HG03196 (cell line): ENCODE measurements around the gene VNN1.

ENCODE experiments used
- ATAC-seq: cut with Tn5 transposase; IDR thresholded peaks from one replicate; pipeline ENCODE4 v1.9.1; 2021; ENCODE audit not compliant: unreplicated experiment

Gene VNN1, protein sequence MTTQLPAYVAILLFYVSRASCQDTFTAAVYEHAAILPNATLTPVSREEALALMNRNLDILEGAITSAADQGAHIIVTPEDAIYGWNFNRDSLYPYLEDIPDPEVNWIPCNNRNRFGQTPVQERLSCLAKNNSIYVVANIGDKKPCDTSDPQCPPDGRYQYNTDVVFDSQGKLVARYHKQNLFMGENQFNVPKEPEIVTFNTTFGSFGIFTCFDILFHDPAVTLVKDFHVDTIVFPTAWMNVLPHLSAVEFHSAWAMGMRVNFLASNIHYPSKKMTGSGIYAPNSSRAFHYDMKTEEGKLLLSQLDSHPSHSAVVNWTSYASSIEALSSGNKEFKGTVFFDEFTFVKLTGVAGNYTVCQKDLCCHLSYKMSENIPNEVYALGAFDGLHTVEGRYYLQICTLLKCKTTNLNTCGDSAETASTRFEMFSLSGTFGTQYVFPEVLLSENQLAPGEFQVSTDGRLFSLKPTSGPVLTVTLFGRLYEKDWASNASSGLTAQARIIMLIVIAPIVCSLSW

DNA sequence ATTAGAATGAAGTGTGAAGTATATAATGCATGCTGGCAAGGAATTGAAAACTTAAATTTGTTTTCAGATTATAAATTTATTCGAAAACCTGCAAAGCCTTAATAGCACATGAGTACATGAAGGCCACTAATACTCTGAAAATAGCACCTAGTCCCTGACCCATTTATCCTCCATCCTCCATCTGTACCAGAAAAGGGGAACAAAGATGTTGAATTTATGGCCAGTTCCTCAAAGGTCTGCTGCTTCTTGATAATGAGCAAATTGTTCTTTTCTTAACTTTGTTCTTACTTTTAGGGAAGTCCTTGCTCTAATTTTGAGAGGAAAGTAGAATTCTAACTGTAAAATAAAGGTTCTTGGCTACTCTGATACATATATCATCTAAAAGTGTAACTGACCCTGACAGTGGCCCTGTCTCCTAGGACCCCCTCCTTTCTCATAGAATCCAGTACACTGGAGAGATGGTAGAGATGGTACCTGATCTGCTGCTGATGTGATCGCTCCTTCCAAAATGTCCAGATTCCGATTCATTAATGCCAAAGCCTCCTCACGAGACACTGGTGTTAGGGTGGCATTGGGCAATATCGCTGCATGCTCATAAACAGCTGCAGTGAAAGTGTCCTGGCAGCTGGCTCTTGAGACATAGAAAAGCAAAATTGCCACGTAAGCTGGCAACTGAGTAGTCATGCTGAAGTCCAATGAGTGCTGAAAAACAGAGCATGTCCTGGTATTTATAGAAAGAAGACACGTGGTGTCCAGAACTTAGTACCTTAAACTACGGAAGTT, at the start of gene VNN1:
Gene VNN1 (minus strand): TSS at position 704 of the 783 bp plus-strand sequence. CDS start 20 bp downstream, at position 684.
- ATAC-seq = peak; percentile 57

DNA sequence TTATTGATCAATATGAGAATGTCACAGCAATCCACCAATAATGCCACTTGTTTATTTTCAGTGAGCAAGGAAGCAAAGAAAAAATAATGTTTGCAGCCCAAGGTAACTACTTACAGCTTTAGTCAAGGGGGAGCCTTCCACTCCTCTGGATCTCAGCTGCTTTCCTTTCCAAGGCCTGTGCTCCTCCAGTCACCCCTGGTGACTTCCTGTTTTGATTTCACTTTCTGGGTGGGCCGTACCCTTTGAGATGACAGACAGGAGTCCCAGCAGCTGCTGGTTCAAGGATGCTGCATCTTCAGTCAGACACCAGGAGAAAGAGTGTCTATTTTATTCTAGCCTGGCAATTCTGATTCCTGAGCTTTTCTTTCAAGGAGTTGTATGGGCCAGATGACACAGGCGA, 49.4 kb upstream of the VNN1 start:
- peak; percentile 94 for ATAC-seq

DNA sequence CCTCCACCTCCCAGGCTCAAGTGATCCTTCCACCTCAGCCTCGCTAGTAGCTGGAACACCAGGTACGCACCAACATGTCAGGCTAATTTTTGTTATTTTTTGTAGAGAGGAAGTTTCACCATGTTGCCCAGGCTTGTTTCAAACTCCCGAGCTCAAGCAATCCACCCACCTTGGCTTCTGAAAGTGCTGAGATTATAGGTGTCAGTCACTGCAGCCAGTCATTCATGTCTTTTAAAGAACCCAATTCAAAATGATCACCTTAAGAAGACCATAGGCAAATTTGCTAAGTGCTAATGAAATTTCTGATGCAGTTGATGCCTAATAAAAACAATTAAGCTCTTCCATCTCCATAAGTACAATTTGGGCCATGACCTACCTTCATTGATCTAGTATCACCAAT, 46.4 kb upstream of the VNN1 start:
- peak; percentile 33 for ATAC-seq

DNA sequence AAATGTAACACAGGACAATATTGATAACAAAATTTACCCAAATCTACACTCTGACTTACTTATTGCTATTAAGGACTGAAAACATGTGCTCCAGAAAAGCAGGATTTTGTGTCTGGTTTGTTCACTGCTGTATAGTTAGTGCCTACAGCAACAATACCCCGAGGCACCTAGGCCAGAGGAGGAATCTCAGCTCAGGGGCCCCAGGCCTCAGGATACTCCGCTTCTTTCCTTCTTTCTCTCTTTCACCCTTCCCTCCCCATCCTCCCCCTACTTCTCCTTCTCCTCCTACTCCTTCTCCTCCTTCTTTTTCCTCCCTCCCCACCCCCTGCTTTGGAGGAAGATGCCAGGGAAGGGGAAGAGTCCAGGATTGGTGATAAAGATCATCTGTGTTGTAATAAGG, 44.8 kb upstream of the VNN1 start:
- no peak for ATAC-seq

DNA sequence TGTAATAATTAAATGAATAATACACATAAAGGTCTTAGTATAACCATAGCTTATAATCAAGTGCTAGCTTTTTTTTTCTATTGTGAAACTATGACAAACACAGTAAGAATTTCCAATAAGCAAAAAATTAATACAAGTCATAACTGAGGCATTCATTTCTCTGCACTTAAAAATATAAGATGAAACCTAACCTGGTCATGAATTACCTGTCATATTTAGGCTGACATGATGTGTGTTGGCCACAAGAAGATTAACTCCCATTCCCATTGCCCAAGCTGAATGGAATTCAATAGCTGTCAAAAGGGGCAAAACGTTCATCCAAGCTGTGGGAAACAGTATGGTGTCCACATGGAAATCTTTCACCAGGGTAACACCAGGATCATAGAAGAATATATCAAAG, 38.4 kb upstream of the VNN1 start:
- ATAC-seq = no peak

DNA sequence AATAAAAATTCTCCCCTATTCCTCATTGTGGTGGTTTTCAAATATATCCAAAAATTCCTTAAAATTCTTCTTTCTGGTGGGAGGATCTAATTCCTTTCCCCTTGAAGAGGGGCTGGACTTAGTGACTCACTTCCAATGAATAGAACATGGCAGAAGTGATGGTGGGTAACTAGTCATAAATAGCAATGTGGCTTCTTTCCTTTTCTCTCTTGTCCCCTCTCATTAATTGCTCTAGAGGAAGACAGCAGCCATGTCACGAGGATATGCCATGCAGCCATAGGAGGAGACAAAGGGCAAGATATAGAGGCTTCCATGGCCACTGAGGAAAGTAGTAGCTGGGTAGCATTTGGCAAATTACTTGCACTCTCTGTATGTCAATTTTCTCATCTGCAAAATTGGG, 38.0 kb upstream of the VNN1 start:
- ATAC-seq = no peak

DNA sequence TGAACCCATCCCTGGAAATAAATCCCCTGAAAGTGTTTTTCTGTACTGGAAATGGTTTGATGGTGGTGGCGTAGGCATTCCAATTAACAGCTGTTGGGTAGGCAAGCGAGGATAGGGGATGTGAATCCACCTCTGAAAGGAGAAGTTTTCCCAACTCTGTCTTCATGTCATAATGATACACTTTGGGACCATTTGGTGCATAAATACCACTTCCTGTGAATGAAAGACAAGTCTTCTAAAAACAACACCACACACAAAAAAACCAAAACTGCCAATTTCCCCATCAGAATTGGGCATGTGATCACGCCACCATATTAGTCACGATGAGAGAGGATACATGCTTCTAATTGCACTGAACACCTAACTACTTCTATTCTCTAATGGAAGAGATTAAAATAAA, 37.5 kb upstream of the VNN1 start:
- ATAC-seq = peak; percentile 41

DNA sequence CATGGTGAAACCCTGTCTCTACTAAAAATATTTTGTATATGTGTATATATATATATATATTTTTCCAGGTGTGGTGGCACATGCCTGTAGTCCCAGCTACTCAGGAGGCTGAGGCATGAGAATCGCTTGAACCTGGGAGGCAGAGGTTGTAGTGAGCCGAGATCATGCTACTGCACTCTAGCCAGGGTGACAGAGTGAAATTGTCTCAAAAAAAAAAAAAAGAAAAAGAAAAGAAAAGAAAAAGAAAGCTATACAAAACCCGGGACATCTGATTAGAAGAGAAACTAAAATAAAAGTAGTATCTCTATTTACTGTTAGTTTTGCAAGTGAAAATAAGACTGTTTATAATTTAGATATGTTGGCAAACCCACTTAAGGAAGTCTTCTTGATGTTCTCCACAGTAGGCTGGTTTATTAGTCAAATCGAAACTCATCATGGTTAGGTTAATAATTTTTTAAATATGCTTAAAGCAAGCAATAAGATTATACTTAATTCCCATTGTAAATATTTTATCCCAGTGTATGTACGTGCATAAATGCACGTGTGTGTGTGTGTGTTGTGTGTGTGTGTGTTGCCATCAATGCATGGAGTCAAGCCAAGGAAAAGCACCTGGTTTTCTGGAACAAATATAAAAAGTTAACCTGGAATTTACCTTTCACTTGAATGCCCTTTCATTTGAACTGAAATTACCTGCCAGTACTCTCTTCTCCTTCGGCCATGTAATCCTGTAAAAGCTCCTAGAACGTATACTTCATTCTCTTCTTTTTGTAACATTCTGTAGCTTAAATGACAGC, 36.8 kb upstream of the VNN1 start:
- ATAC-seq = peak; percentile 86

DNA sequence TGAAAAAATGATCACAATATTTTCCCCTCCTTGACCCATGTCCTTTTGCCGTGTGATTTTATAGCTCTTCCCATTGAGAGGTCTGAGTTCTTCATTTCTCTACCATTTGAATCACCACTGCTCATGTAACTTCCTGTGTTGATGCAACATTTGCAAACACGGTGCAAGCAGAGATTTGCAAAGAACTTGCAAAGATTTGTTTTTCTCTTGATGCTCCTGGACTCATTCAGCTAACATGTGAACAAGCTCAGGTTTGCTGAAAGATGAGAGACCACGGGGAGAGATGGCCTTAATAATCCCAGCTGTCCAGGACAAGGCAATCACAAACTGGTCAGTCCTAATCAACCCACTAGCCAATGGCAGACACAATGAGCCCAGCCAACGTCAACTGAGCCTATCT, 35.3 kb upstream of the VNN1 start:
- no peak for ATAC-seq

DNA sequence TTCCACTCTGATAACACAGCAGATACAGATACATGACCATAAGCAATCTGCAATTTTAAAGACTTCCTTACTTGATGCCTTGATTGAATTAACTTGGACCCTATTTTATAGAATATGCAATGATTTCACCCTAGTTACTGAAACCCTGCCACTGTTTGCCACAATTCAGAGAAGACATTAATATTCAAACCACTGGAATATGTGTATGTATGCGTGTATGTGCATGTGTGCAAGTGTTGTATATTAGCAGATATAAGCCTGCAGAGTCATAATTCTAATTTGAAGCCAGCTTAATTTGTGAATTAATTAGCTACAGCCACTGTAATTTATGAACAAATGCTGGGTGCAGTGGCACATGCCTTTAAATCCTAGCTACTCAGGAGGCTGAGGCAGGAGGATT, 34.6 kb upstream of the VNN1 start:
- no peak for ATAC-seq

DNA sequence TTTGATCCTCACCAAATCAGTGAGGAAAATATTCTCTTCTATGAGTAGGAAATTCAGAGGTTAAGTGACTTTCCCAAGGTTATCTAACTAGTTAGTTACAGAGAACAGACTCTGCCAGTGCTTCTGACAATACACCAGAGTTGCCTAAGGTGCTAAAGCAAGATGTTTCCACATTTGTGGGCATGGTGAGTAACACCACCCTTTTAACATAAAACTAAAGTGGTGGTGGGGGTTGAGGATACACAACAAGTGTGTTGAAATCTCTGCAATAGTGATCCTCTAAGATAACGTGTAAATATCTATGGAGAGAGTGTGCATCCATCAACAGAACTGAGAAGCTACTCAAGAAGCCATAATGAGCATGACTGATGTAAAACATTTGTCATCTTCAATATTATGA, 32.2 kb upstream of the VNN1 start:
- no peak for ATAC-seq

DNA sequence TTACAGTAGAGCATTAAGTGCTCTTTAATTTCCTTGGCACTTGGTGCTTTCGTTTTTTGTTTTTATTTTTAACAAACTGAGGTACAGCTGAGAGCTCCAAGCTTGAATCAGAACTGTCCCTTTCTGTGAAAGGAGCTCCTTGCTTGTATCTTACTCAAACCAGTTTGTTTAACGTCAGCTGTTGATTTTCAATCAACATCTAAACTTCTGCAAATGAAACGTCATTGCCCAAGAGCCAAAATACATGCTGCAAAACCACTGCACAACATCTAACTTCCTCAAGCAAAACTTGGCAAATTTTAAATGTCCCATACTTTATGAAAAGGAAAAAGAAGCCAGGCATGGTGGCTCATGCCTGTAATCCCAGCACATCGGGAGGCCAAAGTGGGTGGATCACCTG, 28.6 kb upstream of the VNN1 start:
- ATAC-seq = no peak

DNA sequence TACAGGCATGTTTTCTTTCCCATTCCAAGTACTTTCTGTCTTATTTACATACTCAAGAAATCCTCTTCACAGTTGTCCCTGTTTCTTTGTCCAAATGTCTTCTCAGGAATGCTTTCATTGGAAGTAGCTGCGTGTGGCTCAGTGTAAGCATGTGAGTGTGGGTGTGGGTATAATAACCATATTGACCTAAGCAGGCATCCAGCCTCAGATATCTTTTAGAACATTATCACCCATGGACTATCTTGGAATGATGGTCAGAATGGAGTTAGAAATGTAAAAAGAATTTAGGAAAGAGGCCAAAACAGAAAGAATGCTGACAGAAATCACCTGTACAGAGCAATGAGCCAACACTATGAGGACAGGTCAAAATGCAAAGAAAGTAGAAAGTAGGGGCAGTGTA, 27.4 kb upstream of the VNN1 start:
- no peak for ATAC-seq

DNA sequence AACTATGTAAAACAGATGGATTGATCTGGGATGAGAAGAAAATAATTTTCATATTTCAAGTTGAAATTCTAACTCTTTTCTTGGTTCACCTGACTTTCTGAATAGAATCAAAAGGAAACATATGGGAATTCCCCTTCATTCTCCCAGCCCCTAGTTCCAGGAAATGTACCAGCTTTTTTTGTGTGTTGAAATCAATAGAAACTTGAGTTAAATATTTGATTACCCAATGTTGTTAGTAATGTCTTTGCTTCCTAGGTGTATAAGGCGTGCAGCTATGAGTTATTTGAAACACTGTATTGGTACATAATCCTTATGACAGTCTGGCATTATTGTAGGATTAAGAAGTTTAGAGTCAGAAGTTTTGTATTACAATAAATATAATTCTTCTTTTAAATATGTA, 22.4 kb upstream of the VNN1 start:
- no peak for ATAC-seq

DNA sequence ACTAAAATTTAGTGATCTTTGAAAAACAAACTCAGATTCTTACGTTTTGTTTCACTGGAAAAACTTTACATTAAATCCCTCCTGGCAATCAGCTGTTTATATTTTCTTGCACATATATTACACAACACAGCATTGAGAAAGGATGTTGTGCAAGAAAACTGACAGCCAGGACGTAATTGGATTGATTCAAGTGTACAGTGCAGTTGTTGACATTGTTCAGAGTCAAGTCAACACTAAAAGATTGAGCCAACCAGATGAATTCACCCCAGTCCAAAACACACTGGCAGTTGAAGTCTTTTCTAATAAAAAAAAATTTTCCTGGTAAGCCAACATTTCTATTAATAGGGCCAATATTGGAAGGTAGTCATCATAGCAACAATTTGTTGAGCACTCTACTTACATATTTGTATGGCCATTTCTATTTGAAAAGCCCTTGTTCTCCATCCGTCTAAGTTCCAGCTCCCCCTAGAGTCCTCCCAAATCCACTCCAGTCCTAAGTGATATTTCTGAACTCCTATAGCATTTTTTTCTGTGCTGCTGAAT, 20.9 kb upstream of the VNN1 start:
- no peak for ATAC-seq

DNA sequence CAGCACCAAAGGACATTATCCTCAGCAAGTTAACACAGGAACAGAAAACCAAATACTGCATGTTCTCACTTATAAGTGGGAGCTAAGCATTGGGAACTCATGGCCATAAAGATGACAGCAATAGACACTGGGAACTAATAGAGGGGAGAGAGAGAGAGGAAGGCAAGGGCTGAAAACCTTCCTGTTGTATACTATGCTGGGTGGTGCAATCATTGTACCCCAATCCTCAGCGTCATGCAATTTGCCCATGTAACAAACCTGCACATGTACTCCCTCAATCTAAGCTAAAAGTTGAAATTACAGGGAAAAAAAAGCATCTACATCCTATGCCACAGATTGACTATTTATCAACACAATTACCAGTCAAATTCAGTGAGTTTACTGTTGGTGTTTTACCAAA, 20.0 kb upstream of the VNN1 start:
- no peak for ATAC-seq

DNA sequence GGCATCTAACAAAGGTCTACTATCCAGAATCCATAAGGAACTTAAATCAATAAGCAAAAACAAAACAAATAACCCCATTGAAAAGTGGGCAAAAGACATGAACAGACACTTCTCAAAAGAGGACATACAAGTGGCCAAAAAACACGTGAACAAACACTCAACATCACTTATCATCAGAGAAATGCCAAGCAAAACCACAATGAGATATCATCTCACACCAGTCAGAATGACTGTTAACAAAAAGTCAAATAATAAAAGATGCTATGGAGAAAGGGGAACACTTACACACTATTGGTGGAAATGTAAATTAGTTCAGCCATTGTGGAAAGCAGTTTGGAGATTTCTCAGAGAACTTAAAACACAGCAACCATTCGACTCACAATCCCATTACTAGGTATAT, 19.4 kb upstream of the VNN1 start:
- ATAC-seq = no peak

DNA sequence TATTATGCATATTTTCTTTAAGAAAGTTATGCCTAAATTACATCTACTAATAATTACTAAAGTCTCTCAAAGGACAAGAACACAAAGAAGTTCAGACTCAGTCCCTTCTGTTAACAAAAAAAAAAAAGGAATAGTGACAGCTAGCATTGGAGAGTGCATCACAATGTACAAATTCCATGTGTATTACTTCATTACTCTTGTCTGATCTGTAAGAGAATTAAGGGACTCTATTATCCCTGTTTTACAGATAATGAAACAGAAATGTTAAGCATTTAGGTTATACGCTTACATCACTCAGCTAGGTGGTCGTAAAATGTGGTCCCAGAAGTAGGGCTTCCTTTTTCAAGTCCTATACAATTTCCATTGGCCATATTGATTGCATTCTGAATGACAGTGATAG, 17.2 kb upstream of the VNN1 start:
- ATAC-seq = no peak

DNA sequence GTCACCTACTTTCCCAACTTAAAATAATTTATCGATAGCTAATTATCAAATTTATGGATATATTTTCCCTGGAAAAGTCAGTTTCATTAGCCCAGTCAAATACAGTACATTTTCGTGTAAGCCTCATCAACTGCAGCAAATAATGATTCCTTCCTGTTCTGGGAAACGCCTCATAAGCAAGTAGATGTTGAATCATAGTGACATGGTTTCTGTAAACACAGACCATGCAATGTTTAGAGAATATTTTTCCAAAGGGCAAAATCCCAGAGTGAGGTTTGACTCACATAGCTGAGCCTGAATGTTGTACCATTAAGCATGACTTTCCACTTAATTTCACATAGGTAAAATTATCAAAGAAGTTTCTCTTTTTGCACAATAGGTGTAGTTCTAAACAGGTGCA, 16.7 kb upstream of the VNN1 start:
- ATAC-seq = no peak

DNA sequence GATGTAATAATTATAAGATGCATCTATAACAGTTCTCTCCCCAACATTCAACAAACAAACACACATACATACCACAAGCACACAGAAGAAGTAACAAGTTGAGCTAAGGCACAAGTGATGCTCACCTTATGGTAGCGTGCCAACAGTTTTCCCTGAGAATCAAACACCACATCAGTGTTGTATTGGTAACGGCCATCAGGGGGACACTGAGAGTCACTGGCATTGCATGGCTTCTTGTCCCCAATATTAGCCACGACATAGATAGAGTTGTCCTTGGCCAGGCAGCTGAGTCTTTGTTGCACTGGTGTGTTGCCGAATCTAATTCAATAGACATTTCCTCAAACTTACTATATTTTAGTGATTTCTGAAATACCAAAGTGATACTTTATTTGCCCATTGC, 14.8 kb upstream of the VNN1 start:
- ATAC-seq = no peak

DNA sequence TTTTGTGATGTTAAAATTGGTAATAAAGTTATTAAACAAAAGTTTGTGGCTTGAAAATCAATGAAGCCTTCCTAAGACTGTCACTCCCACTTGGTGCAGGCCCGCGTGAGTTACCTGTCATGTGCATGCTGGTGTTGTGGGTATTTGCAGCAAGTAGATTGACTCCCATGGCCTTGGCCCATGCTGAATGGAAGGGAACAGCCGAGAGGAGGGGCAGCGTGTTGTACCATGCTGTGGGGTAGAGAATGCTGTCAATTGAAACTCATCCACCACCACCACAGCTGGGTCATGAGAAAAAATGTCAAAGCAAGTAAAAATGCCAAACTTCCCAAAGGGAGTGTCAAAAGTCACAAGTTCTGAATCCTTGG, 12.7 kb upstream of the VNN1 start:
- no peak for ATAC-seq
